NCI-H69 (cell line): ENCODE results near the gene KRTAP12-2.

ENCODE experiments used
- DNase-seq: peaks from one replicate; lab custom pipeline; 2025; lab: John Stamatoyannopoulos, UW

The KRTAP12-2 gene

DNA sequence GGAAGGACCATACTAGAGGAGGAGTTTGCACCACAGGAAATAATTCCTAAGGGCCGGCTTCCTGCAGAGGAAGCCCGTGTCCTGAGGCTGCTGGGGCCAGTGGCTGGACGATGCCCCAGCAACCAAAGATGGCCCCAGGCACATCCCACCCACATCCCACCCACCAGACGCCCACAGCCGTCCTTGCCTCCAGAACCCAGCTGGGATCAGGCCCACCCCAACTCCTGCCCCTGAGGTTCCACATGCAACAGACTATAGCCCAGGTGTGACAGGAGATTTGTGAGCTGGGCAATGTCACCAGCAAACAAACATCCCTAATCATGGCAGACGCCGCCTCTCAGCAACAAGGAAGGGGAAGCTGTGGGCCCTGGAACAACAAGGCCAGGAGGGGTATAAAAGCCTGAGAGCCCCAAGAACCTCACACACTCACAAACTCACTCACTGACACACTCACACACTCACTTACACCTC is 40.0 kb downstream of the KRTAP12-2 start, which contains the start of gene KRTAP10-9:
Gene KRTAP10-9, plus strand, starts transcription at position 421 of the 471 bp plus-strand sequence. CDS start 79 bp downstream, outside the sequence.
- peak; percentile 74 for DNase-seq

DNA sequence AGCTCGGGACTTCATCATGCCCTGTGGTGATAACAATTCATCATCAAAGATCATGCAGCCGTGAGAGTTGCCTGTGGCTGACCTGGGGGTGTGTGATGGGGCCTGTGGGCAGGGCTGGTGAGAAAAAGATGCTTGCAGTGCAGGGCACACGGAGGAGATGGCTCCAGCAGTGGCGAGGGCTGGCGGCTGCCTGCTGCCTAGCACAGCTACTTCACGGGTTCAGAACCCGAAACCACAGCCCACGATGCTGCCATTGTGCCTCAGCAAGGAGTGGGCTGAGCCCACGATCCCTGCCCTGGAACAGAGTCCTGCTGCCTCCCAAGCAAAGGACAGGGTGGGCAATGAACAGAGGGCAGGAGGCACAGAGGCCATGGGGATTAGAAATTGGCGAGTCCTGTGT is 40.5 kb downstream of the KRTAP12-2 start:
- DNase-seq = no peak

GRCh38 chr21:44625756-44626155 is 41.0 kb downstream of the KRTAP12-2 start:
- no peak for DNase-seq

- DNase-seq = no peak
These were observed 43.2 kb downstream of the KRTAP12-2 start for GRCh38 chr21:44623575-44623974.

DNA sequence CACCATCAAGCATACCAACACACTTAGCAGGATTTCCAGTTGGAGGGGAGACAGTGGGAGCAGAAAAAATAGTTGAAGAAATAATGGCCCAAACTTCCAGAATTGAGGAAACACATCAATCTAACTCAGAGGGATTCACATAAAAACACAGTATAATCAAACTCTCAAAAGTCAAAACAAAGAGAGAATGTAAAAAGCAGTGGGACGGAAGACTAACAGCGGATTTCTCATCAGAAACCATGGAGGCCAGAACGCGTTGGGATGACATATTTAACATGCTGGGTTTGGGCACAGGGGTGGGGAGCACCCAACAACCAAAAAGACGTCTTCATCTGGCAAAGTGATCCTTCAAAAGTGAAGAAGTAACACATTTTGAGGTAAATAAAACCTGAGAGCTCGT is 46.8 kb downstream of the KRTAP12-2 start:
- DNase-seq = no peak

DNA sequence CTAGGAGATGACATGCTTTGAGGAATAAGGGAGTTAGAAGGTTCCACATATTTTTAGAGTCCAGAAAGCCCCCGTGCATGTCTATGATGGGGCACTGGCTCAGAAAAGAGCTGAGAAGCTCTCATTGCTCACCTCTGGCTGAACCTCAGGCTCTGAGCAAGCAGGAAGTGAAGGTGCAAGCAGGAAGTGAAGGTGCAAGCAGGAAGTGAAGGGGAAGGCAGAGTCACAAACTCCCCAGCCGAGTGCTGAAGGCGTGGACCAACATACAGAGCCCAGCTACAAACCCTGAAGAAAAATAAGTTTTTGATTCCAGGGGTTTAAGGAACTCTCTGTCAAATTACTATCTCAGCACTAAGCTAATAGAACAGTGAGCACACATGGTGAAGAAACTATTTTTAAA is 47.8 kb downstream of the KRTAP12-2 start:
- no peak for DNase-seq

- no peak for DNase-seq
These were observed 48.2 kb downstream of the KRTAP12-2 start for GRCh38 chr21:44618504-44618903.

DNA sequence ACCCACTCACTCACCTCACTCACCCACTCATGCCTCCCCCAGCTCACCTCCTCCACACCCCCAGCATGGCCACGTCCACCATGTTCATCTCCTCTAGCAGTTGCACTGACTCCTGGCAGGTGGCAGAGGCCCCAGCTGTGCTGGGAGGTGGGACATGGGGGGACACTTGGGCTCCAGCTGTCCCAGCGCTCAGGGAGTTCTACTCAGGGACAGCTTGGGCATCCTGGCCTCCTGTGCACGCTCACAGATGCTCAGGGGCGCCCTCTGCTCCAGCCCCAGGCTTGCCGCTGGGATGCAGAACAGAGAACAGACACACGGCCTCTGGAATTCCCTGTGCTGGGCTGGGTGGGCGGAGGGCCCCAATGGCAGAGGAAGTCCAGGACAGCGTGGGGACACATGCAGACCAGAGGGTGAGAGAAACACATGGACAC is 49.6 kb downstream of the KRTAP12-2 start:
- no peak for DNase-seq

DNA sequence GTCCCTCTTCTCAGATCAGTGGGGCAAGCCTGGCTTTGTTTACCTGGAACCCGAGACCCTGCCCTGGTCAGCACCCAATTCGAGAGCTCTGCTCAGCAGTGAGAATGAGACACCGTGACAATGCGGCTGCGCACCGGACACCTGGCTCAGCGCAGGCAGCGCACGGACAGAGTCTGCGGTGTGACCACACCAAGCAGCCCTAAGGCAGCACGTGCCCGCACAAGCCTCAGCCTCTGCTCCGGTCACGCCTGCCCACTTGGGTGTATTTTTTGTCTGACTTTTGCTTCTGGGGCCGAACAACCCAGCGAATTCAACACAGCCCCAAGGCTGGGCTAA is 50.2 kb downstream of the KRTAP12-2 start:
- no peak for DNase-seq
